Measurements from ENCODE around the gene MGARP.
"Not testable (repeated sequence)": the region's sequence is repeated elsewhere in the genome, so short reads cannot be mapped to it uniquely, and the experiment has no call there.

Gene MGARP

GRCh38 chr4:139279760-139280620 is at the start of gene MGARP:
Gene MGARP, minus strand, starts transcription at chr4:139280225. Its CDS starts 67 bp downstream, at chr4:139280158.
- DNase-seq, result no peak

DNA sequence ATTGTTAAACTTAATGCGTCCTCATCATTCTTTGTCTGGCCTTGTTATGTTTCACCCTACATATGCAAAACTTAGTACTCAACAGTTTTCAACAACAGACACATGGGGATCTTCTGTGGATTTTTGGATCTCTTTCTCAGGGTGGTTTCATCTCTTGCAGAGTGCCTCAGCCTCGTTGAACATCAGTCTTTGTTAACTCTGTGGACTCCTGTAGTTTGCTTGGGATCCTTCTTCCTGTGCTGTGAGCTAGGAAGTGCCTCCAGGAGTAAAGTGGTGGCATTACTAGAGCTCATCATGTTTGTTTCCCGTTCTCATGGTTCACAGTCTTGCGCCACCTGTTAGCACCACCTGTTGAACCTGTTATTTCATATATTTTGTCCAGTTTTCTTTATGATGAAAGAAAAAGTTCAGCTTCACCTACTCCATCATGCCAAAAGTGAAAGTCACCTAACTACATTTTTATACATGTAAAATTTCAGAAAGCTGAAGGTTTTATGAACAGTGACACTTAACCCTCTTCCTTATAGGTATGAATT is 49.7 kb upstream of the MGARP start:
- DNase-seq, result no peak

DNA sequence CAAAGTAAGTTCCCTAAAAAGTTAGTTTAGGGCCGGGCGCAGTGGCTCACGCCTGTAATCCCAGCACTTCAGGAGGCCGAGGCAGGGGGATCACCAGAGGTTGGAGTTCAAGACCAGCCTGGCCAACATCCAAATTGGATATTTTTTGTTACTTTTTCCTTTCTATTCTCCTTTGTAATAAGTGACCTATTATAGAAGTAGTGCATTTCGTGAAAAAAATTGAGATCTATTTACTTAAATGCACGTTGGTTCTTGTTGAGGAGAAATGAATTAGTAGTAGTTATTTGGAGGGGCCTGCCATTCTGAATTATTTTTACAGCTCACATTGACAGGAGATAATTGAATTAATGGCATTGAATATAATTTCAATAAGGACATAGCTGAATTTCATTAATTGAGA is 44.6 kb upstream of the MGARP start:
- no peak for DNase-seq

DNA sequence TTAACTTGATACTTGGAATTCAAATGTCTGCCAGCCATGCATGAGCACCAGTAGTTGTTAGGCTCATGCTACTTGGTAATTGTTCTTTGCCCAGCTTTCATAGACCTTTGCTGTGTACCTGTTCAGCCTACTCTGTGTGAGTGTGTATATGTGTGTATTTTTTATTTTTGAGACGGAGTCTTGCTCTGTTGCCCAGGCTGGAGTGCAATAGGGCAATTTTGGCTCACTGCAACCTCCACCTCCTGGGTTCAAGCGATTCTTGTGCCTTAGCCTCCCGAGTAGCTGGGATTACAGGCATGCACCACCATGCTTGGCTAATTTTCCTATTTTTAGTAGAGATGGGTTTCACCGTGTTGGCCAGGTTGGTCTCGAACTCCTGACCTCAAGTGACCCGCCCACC is 42.5 kb upstream of the MGARP start:
- not testable (repeated sequence) for DNase-seq

GRCh38 chr4:139322070-139322469 is 42.0 kb upstream of the MGARP start:
- DNase-seq, result not testable (repeated sequence)

DNA sequence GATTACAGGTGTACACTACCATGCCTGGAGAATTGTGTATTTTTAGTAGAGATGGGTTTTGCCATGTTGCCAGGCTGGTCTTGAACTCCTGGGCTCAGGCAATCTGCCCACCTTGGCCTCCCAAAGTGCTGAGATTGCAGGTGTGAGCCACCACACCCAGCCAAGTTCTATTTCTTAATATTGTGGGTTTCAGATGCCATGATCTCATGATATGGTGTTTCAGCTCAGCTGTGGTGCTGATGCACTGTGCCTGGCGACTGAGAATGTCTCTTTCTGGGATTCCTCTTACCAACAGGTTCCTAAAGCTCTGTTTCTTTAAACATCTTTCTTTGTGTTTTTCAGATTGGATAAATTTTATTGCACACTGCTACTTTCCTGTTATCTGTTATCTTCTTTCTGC is 39.5 kb upstream of the MGARP start:
- DNase-seq, result no peak

GRCh38 chr4:139317635-139318034 is 37.6 kb upstream of the MGARP start:
- DNase-seq, result no peak

- no peak for DNase-seq
Observed at GRCh38 chr4:139316733-139317132, 36.7 kb upstream of the MGARP start.

DNA sequence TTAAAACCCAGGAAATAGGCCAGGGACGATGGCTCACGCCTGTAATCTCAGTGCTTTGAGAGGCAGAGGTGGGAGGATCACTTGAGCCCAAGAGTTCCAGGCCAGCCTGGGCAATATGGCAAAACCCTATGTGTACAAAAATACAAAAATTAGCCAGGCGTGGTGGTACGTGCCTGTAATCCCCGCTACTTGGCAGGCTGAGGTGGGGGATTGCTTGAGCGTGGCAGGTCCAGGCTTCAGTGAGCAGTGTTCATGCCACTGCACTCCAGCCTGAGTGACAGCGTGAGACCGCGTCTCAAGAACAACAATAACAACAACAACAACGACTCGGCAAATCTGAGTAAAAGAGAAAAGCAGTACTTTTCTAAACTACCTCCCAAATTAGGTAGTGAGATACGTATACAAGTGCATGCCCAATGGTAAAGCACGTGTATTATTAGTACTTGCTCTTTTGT is 35.2 kb upstream of the MGARP start:
- no peak for DNase-seq

DNA sequence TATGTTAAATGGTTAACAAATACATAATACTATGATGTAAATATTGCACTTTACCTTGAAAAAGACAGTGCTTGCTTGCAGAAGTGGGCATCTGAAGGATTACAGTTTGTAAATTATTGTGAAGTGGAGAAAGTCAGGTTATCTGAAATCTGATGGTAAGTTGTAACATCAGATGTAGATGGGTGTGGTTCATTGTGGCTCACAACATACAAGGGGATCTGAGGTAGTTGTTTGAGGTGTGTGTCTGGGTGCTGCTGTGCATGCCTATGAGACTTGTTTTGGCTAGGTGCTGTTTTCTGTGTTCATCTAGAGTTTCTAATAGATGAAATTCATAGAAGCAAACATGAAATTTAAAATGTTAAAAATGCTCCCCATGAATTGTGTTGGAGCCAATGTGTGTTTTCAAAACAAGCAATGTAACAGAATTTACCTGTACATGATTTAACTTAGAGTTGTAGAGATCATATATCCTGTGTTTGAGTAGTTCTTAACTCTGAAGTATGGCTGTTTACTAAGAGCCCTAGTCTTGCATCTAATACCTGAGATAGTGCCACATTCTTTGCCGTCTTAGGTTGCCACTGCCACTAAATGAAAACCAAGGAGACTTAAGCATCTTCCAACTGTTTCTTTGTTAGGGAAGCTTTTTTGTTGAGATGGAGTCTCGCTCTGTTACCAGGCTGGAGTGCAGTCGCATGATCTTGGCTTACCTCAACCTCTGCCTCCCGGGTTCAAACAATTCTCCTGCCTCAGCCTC is 34.2 kb upstream of the MGARP start:
- DNase-seq, result no peak

GRCh38 chr4:139313414-139313813 is 33.4 kb upstream of the MGARP start:
- not testable (repeated sequence) for DNase-seq

- no peak for DNase-seq
Observed at GRCh38 chr4:139312552-139313332, 32.7 kb upstream of the MGARP start.

- DNase-seq, result no peak
Observed at GRCh38 chr4:139311909-139312308, 31.9 kb upstream of the MGARP start.

DNA sequence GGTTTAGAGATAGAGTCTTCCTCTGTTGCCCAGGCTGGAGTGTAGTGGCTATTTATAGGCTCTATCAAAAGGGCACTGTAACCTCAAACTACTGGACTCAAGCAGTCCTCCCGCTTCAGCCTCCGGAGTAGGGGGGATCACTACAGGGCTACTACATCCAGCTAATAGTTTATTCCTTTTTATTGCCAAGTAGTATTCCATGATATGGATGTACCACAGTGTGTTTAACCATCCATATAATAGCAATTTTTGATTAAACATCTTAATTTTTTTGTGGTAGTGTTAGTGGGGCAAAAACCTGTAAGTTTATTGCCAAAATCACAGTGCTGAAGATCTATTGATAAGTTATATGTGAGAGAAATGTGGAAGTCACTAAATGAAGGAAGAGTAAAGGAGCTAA is 24.9 kb upstream of the MGARP start:
- no peak for DNase-seq

GRCh38 chr4:139301821-139302611 is 22.0 kb upstream of the MGARP start, which contains the start of gene NDUFC1:
Gene NDUFC1, minus strand, starts transcription at chr4:139302477. Its CDS starts 6,679 bp downstream, at chr4:139295798.
- DNase-seq, result peak; percentile 23

- DNase-seq, result peak; percentile 91
Observed at GRCh38 chr4:139301113-139301820, 21.2 kb upstream of the MGARP start, which contains the start of gene NAA15. Gene NAA15, plus strand, starts transcription at chr4:139301505. Its CDS starts 273 bp downstream, at chr4:139301778.

- DNase-seq, result peak; percentile 40
Observed at GRCh38 chr4:139300431-139301112, 20.5 kb upstream of the MGARP start.

DNA sequence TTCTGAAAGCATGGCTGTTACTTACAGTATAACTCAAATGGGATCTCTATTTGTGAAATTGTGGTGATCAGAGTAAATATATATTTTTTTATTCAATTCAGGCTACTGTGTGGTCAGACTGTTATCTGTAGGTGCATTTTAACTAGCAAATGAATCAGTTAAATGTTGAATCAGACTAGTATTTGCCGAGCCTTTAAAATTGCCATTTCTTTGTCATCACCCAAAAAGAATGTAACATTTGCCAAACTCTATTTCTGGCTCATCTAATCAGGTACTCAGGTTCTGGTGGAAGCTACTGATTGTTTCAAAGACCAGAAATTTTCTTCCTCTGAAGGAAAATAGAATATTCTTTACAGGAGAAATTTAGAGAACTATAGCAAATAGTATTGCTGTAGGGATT is 19.5 kb upstream of the MGARP start:
- no peak for DNase-seq

DNA sequence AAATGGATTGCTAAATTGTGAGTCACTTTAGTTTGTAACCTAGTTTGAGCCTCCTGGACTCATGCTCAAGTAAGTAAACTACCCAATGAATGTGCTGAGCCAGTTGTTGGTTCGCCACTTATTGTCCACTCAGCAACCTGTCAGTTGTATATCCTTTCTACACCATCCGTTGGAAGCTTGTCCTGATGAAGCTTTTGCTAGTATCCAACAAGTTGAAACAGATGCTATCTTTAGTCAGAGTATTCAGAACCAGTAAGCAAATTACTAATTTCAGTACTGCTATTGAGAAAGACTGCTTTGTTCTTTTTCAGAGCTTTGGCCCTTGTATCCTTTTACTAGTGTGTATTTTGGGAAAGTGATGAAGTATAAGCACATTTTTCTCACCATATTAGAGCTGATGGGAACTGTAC is 17.0 kb upstream of the MGARP start:
- peak; percentile 44 for DNase-seq

- no peak for DNase-seq
Observed at GRCh38 chr4:139295942-139296299, 15.9 kb upstream of the MGARP start.

Measured in HCEC 1CT (cell line).